ENCODE measurements around the gene MILR1. TPM values are rescaled to one million over a fixed set of nuclear protein-coding genes. Genes with fewer than 3 reads are reported as not detected.
"Not testable (repeated sequence)": the region's sequence is repeated elsewhere in the genome, so short reads cannot be mapped to it uniquely, and the experiment has no call there.

MILR1 gene
- total RNA-seq, 1 experiment from 2014 or later = 35.9 TPM

- in situ Hi-C loops (cut with HindIII; ENCODE audit: low pct_unique_long_range_greater_than_20kb, low sequenced_read_pairs); DNase-seq (ENCODE audit: low read depth): not testable (repeated sequence)
Measured at GRCh38 chr17:64459818-64460217, 10.9 kb downstream of the MILR1 start.

DNA sequence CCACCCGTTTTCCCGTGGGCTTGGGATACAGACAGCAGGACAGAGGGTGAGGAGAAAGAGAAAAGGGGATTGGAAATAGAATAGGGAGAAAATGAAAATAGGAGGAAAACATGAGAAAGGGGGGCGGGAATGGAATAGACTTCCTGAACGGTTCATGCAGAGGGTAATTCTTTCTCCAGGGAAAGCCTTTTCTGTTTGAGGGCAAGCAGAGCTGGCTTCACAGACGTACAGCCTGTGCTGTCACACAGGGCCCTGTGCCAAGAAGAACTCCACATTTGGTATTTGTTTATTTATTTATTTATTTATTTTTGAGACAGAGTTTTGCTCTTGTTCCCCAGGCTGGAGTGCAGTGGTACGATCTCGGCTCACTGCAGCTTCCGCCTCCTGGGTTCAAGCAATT lies 12.0 kb downstream of the MILR1 start:
- no peak for DNase-seq (ENCODE audit: low read depth)
- in situ Hi-C loops (cut with HindIII; ENCODE audit: low pct_unique_long_range_greater_than_20kb, low sequenced_read_pairs) = no loop called here

DNA sequence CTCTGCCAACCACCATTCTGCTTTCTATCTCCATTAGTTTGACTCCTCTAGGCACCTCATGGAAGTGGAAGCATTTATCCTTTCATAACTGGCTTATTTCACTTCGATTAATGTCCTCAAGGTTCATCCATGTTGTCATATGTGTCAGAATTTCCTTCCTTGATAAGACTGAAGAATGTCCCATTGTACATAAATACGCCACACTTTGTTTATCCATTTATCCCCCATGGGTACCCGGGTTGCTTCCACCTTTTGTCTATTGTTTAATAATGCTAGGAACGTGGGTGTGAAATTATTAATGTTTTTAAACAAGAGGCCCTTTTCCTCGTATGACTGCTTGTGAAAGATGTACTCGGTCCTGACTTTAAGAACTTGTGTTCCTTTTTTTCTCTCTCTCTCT lies 12.9 kb downstream of the MILR1 start:
- in situ Hi-C loops (cut with HindIII; ENCODE audit: low pct_unique_long_range_greater_than_20kb, low sequenced_read_pairs) = no loop called here
- DNase-seq (ENCODE audit: low read depth) = no peak

DNA sequence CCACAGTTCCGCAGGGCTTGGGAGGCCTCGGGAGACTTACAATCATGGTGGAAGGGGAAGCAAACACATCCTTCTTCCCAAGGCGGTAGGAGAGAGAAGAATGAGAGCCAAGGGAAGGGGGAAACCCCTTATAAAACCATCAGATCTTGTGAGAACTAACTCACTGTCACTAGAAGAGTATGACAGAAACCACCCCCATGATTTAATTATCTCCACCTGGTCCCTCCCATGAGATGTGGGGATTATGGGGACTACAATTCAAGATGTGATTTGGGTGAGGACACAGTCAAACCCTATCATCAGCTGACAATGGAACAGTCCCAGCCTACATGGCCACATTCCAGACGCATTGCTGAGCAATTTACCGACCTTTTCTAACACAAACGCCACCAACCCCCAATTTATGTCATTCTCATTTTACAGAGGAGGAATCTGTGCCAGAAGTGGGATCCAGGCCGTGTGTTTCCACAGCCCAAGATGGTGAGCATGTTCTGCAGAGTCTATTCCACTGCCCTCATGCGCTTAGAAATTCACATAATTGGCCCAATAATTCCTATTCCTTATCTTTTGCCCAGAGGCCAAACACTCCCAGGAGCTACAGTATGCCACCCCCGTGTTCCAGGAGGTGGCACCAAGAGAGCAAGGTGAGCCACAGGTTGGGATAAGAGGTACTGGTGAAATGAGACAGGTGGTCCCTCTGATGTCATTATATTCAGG lies 17.3 kb downstream of the MILR1 start:
- in situ Hi-C loops (cut with HindIII; ENCODE audit: low pct_unique_long_range_greater_than_20kb, low sequenced_read_pairs) = no loop called here
- DNase-seq (ENCODE audit: low read depth) = no peak

GRCh38 chr17:64466834-64467233 lies 17.9 kb downstream of the MILR1 start:
- DNase-seq (ENCODE audit: low read depth); in situ Hi-C loops (cut with HindIII; ENCODE audit: low pct_unique_long_range_greater_than_20kb, low sequenced_read_pairs): not testable (repeated sequence)

GRCh38 chr17:64470625-64471024 lies 21.7 kb downstream of the MILR1 start:
- no peak for DNase-seq (ENCODE audit: low read depth)
- in situ Hi-C loops (cut with HindIII; ENCODE audit: low pct_unique_long_range_greater_than_20kb, low sequenced_read_pairs) = no loop called here

DNA sequence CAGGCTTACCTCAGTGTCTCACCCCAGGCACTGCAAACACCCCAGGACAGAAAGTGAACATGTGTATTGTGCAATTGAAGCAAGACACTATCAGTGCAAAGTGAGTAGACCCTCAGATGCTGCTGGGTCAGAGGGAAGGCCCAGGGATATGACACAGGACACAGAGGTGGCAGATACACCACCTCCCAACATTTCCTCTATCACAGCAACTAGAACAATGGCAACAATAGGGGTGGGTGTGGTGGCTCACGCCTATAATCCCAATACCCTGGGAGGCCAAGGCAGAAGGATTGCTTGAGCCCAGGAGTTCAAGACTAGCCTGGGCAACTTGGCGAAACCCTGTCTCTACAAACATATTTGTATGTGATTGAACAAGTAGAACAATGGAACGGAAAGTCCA lies 22.5 kb downstream of the MILR1 start:
- DNase-seq (ENCODE audit: low read depth) = no peak
- in situ Hi-C loops (cut with HindIII; ENCODE audit: low pct_unique_long_range_greater_than_20kb, low sequenced_read_pairs) = no loop called here

GRCh38 chr17:64472564-64472963 lies 23.6 kb downstream of the MILR1 start:
- in situ Hi-C loops (cut with HindIII; ENCODE audit: low pct_unique_long_range_greater_than_20kb, low sequenced_read_pairs) = no loop called here
- no peak for DNase-seq (ENCODE audit: low read depth)

- in situ Hi-C loops (cut with HindIII; ENCODE audit: low pct_unique_long_range_greater_than_20kb, low sequenced_read_pairs) = no loop called here
Measured at GRCh38 chr17:64477849-64478248, 28.9 kb downstream of the MILR1 start.

GRCh38 chr17:64480951-64481350 lies 32.0 kb downstream of the MILR1 start:
- DNase-seq (ENCODE audit: low read depth) = no peak
- in situ Hi-C loops (cut with HindIII; ENCODE audit: low pct_unique_long_range_greater_than_20kb, low sequenced_read_pairs) = no loop called here

More at GRCh38 chr17:64477849-64478248, 28.9 kb downstream of the MILR1 start:
- no peak for DNase-seq (ENCODE audit: low read depth)

DNA sequence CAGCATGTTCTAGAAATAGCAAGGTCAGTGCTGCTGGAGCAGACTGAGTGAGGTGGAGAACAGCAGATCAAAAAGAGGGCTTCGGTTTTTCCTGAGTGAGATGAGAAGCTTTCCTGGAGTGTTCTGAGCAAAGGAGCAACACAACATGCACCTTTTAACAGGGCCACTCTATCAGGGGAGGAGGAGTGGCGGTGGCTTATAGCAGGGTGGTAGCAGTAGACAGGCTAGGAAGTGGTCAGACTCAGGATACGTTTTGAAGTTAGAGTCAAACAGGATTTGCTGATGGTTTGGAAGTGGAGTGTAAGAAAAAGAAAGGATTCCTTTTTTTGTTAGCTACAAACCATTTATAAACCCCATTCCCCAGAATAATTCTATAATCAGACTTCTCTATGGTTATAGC lies 35.5 kb downstream of the MILR1 start:
- no peak for DNase-seq (ENCODE audit: low read depth)
- in situ Hi-C loops (cut with HindIII; ENCODE audit: low pct_unique_long_range_greater_than_20kb, low sequenced_read_pairs) = no loop called here

DNA sequence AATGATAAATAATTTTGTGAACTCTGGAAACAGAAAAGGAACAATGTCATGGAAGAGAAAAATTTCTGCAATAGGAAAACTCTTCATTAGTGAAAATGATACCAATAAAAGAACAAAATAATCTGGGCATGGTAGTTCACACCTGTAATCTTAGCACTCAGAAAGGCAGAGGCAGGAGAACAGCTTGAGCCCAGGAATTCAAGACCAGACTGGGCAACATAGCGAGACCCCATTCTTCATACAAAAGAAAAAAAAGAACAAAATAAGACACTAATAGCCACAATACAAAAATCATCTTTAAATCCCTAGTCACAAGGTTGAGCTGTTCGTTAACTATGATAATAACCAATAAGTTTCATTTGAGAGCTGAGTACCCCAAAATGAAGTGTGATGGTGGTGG lies 39.4 kb downstream of the MILR1 start:
- DNase-seq (ENCODE audit: low read depth) = no peak
- in situ Hi-C loops (cut with HindIII; ENCODE audit: low pct_unique_long_range_greater_than_20kb, low sequenced_read_pairs) = no loop called here

DNA sequence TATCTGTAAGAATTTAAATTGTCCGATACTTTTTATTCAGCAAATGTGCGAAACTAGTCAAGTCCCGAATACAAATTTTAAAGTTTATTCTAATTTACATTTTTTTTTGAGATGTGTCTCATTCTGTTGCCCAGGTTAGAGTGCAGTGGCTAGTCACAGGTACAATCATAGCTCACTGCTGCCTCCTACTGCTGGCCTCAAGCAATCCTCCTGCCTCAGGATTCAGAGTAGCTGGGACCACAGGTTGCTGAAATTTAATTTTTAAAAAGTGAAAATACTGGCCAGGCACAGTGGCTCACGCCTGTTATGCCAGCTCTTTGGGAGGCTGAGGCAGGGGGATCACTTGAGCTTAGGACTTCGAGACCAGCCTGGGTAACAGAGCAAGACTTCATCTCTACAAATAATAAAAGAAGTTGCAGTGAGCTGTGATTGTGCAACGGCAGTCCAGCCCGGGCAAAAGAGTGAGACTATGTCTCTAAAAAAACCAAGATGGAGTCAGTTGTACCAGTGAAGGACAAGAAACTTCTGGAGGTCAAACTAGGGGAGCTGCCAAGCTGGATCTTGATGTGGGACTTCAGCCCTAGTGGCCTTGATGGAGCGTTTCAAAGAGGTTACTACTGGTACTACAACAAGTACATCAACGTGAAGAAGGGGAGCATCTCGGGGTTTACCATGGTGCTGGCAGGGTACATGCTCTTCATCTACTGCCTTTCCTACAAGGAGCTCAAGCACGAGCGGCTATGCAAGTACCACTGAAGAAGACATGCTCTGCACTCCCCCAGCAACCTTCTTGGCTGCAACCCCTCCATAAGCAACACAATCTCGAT lies 42.3 kb downstream of the MILR1 start:
- in situ Hi-C loops (cut with HindIII; ENCODE audit: low pct_unique_long_range_greater_than_20kb, low sequenced_read_pairs) = no loop called here
- DNase-seq (ENCODE audit: low read depth) = no peak

DNA sequence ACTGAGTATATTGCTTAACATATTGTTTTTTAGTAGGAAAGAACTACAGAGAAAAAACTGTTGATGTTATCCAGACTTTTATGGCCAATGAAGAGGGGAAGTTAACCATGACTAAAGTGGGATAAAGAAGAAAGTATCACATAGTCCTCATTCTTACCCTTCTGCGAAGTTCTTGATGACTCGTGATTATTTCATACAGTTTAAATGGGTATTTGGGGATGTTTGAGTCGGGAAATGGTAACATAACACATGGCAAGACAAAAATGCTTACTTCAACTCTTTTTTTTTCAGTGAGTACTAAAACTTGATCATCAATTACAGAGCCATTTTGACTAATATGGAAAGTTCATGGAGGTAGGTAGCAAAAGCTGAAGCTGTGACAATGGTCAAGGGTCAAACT lies 43.1 kb downstream of the MILR1 start:
- DNase-seq (ENCODE audit: low read depth) = no peak

DNA sequence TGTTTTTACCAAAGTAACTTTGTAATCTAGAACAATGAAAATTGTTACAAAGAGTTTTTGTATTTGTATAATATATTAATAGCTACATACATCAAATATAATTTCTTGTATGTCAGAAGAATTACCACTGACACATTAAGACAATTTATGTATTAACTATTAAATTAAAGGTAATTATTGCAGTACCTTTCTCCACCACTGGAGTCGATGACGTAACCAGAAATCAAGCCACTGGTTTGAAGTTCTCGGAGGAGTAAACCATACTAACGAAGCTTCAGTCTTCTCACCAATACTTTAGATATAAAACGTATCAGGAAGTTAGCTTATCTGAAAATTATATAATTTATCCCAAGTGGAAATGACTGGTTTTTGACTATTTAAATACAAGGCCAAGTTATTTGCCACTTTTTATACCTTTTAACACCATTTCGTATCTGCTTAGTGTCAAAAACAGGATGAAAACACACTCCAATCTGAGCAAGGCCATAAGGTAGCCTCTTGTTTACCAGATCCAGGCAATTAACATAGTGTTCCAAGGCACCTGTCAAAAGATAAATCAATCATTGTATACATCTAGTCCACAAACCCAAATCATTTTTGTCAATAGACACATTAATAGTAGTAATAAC lies 43.7 kb downstream of the MILR1 start:
- in situ Hi-C loops (cut with HindIII; ENCODE audit: low pct_unique_long_range_greater_than_20kb, low sequenced_read_pairs) = no loop called here

More for the DNA sequence above, 43.1 kb downstream of the MILR1 start:
- in situ Hi-C loops (cut with HindIII; ENCODE audit: low pct_unique_long_range_greater_than_20kb, low sequenced_read_pairs) = no loop called here

DNA sequence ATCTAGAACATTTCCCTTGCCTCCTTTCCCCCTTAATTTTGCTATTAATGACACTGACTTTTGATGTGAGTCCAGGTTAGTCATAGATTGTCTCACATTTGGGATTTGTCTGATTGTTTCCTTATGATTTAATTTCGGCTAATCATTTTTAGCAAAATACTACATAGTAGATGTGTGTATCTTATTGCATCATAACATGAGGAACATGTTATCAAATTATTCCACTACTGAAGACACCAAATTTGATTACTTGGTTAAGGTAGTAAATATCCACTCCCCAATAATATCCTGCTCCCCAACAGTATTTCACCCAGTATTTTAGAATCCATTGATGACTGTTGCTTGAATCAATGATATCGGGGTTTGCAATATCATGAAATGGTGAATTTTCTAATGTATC lies 45.2 kb downstream of the MILR1 start:
- in situ Hi-C loops (cut with HindIII; ENCODE audit: low pct_unique_long_range_greater_than_20kb, low sequenced_read_pairs) = no loop called here
- DNase-seq (ENCODE audit: low read depth) = no peak

More for the DNA sequence above, 43.7 kb downstream of the MILR1 start:
- no peak for DNase-seq (ENCODE audit: low read depth)

DNA sequence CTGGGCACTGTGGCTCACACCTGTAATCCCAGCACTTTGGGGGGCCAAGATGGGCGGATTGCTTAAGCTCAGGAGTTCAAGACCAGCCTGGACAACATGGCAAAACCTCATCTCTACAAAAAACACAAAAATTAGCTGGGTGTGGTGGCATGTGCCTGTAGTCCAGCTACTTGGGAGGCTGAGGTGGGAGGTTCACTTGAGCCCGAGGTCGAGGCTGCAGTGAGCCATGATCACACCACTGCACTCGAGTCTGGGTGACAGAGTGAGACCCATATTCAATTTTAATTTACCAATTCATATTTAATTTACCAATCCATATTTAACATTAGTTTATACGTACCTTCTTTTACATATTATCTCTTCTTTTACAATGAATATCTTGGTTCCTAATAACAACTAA lies 46.4 kb downstream of the MILR1 start:
- in situ Hi-C loops (cut with HindIII; ENCODE audit: low pct_unique_long_range_greater_than_20kb, low sequenced_read_pairs); DNase-seq (ENCODE audit: low read depth): not testable (repeated sequence)

- in situ Hi-C loops (cut with HindIII; ENCODE audit: low pct_unique_long_range_greater_than_20kb, low sequenced_read_pairs) = no loop called here
- no peak for DNase-seq (ENCODE audit: low read depth)
Measured at GRCh38 chr17:64496348-64496785, 47.5 kb downstream of the MILR1 start.

All from Caki2 (cell line).